GM12878 (cell line): Measurements from ENCODE around the gene RUSC1. TPM values are rescaled to one million over a fixed set of nuclear protein-coding genes. Genes with fewer than 3 reads are reported as not detected.

ENCODE experiments used
- BACH1 ChIP-seq: fragments of 450-650 bp; IDR thresholded peaks from 2 replicates; pipeline ENCODE4 v1.6.1; 2017; ENCODE audit warnings: mild to moderate bottlenecking, borderline replicate concordance
- BRCA1 ChIP-seq: IDR thresholded peaks from 2 replicates; pipeline ENCODE4 v1.6.1; 2011; ENCODE audit warnings: low read depth, low read length, improper control_type of control experiment
- IRF4 ChIP-seq: IDR thresholded peaks from 2 replicates; pipeline ENCODE4 v1.6.1; 2011; ENCODE audit warnings: low read depth, low read length
- NR2C2 ChIP-seq: IDR thresholded peaks from 2 replicates; pipeline ENCODE4 v1.6.1; 2011; ENCODE audit warnings: borderline replicate concordance, low read depth; ENCODE audit not compliant: control insufficient read depth, insufficient read length
- NR2F1 ChIP-seq: fragments of 450-650 bp; conservative IDR thresholded peaks from 2 replicates; pipeline ENCODE4 v1.6.1; 2017; ENCODE audit warnings: mild to moderate bottlenecking
- PML ChIP-seq: IDR thresholded peaks from 2 replicates; pipeline ENCODE4 v1.6.1; 2012; ENCODE audit warnings: low read length, inconsistent platforms
- POU2F2 ChIP-seq: IDR thresholded peaks from 3 replicates; pipeline ENCODE4 v1.6.1; 2011; ENCODE audit warnings: low read depth, mild to moderate bottlenecking, low read length, borderline replicate concordance
- RB1 ChIP-seq: fragments of 450-650 bp; formaldehyde crosslinking; IDR thresholded peaks from 2 replicates; pipeline ENCODE4 v1.6.1; 2017; ENCODE audit warnings: mild to moderate bottlenecking, borderline replicate concordance
- TBL1XR1 ChIP-seq: IDR thresholded peaks from 2 replicates; pipeline ENCODE4 v1.6.1; 2012; ENCODE audit warnings: low read depth, low read length, improper control_type of control experiment
- ZNF384 ChIP-seq: IDR thresholded peaks from 2 replicates; pipeline ENCODE4 v1.6.1; 2012; ENCODE audit warnings: low read depth, mild to moderate bottlenecking, low read length, improper control_type of control experiment, borderline replicate concordance
- polyA plus RNA-seq, 11 experiments: library from polyadenylated mRNA; depleted of rRNA in 4 of 11; unstranded in 6 of 11; stranded (reverse) in 5 of 11; fragments of >200 nt; fragmentation: Nextera tagmentation in 4 of 11; fragmentation: Illumina TruSeq in 1 of 11; extraction: Ambion mirVana in 4 of 11; extraction: Trizol in 1 of 11; gene quantifications; 1 replicate in 1 of 11; 2 replicates in 10 of 11; pipeline versions ENCODE4 v1.2.1 to v1.2.3, GENCODE V29; 2011 to 2016; ENCODE audit warnings: inconsistent platforms in 2 of 11, missing spikeins in 2 of 11, low read depth in 1 of 11
- total RNA-seq, 4 experiments: library from RNA; depleted of rRNA in 3 of 4; stranded (reverse); fragments of >200 nt in 3 of 4; fragmentation: Illumina TruSeq in 1 of 4; extraction: Trizol in 1 of 4; gene quantifications; 2 replicates each; pipeline versions ENCODE4 v1.2.1 to v1.2.3, GENCODE V29; 2013 to 2021
- TF ChIP-seq, protein P1 (sequence below): IDR thresholded peaks from 2 replicates; pipeline ENCODE4 v1.6.1; 2012; ENCODE audit warnings: improper control_type of control experiment, low read depth, low read length; ENCODE audit not compliant: insufficient replicate concordance
- TF ChIP-seq, protein P2 (sequence below), 3 experiments: IDR thresholded peaks in 2 of 3; conservative IDR thresholded peaks in 1 of 3; 2 replicates each; pipeline ENCODE4 v1.5.1; 2011; ENCODE audit warnings: low read depth in 3 of 3, low read length in 3 of 3, mild to moderate bottlenecking in 3 of 3, control low read depth in 2 of 3, moderate library complexity in 2 of 3, inconsistent platforms in 1 of 3, mixed read lengths in 1 of 3; ENCODE audit not compliant: control insufficient read depth in 2 of 3, insufficient read depth in 1 of 3; ENCODE audit errors: extremely low read depth in 1 of 3
- TF ChIP-seq, protein P3 (sequence below): fragments of 450-650 bp; IDR thresholded peaks from 2 replicates; pipeline ENCODE4 v1.6.1; 2017; ENCODE audit warnings: mild to moderate bottlenecking, low read depth, inconsistent platforms; ENCODE audit not compliant: poor library complexity, severe bottlenecking
- TF ChIP-seq, protein P4 (sequence below): IDR thresholded peaks from 2 replicates; pipeline ENCODE4 v1.6.1; 2012; ENCODE audit warnings: low read length, inconsistent platforms
- TF ChIP-seq, protein P5 (sequence below): fragments of 450-650 bp; IDR thresholded peaks from 2 replicates; pipeline ENCODE4 v1.6.1; 2016; ENCODE audit warnings: mild to moderate bottlenecking

RUSC1 gene
- total and polyA plus RNA-seq, 10 of the 15 experiments (the other 5 are each of a cell fraction or from before 2014, with no cell fraction given): 1.1 to 23.7 (median 12.3) TPM

GRCh38 chr1:155322953-155323728, 2.4 kb downstream of the RUSC1 start (continued):
- TF ChIP-seq, protein P1, sequence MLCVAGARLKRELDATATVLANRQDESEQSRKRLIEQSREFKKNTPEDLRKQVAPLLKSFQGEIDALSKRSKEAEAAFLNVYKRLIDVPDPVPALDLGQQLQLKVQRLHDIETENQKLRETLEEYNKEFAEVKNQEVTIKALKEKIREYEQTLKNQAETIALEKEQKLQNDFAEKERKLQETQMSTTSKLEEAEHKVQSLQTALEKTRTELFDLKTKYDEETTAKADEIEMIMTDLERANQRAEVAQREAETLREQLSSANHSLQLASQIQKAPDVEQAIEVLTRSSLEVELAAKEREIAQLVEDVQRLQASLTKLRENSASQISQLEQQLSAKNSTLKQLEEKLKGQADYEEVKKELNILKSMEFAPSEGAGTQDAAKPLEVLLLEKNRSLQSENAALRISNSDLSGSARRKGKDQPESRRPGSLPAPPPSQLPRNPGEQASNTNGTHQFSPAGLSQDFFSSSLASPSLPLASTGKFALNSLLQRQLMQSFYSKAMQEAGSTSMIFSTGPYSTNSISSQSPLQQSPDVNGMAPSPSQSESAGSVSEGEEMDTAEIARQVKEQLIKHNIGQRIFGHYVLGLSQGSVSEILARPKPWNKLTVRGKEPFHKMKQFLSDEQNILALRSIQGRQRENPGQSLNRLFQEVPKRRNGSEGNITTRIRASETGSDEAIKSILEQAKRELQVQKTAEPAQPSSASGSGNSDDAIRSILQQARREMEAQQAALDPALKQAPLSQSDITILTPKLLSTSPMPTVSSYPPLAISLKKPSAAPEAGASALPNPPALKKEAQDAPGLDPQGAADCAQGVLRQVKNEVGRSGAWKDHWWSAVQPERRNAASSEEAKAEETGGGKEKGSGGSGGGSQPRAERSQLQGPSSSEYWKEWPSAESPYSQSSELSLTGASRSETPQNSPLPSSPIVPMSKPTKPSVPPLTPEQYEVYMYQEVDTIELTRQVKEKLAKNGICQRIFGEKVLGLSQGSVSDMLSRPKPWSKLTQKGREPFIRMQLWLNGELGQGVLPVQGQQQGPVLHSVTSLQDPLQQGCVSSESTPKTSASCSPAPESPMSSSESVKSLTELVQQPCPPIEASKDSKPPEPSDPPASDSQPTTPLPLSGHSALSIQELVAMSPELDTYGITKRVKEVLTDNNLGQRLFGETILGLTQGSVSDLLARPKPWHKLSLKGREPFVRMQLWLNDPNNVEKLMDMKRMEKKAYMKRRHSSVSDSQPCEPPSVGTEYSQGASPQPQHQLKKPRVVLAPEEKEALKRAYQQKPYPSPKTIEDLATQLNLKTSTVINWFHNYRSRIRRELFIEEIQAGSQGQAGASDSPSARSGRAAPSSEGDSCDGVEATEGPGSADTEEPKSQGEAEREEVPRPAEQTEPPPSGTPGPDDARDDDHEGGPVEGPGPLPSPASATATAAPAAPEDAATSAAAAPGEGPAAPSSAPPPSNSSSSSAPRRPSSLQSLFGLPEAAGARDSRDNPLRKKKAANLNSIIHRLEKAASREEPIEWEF: no peak
- TF ChIP-seq ZNF384 (no peak), POU2F2 (no peak), RB1 (peak; percentile 83; the same call in 1 of the 2 replicates), BACH1 (0 out of 2 replicates have a peak, but pooled peaks have one; percentile 27), NR2C2 (no peak), PML (no peak), NR2F1 (peak; percentile 79), TBL1XR1 (no peak), IRF4 (no peak), BRCA1 (no peak)
- TF ChIP-seq, protein P2, sequence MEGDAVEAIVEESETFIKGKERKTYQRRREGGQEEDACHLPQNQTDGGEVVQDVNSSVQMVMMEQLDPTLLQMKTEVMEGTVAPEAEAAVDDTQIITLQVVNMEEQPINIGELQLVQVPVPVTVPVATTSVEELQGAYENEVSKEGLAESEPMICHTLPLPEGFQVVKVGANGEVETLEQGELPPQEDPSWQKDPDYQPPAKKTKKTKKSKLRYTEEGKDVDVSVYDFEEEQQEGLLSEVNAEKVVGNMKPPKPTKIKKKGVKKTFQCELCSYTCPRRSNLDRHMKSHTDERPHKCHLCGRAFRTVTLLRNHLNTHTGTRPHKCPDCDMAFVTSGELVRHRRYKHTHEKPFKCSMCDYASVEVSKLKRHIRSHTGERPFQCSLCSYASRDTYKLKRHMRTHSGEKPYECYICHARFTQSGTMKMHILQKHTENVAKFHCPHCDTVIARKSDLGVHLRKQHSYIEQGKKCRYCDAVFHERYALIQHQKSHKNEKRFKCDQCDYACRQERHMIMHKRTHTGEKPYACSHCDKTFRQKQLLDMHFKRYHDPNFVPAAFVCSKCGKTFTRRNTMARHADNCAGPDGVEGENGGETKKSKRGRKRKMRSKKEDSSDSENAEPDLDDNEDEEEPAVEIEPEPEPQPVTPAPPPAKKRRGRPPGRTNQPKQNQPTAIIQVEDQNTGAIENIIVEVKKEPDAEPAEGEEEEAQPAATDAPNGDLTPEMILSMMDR (IDR thresholded peaks at IDR 0.05 in 2 of 3, conservative IDR thresholded peaks at IDR 0.05 in 1 of 3; ENCODE audit: control insufficient read depth in 2 of 3, extremely low read depth in 1 of 3, insufficient read depth in 1 of 3, low read depth in 3 of 3, low read length in 3 of 3): peak; percentile 86 to 92 (median 91)
- TF ChIP-seq, protein P3, sequence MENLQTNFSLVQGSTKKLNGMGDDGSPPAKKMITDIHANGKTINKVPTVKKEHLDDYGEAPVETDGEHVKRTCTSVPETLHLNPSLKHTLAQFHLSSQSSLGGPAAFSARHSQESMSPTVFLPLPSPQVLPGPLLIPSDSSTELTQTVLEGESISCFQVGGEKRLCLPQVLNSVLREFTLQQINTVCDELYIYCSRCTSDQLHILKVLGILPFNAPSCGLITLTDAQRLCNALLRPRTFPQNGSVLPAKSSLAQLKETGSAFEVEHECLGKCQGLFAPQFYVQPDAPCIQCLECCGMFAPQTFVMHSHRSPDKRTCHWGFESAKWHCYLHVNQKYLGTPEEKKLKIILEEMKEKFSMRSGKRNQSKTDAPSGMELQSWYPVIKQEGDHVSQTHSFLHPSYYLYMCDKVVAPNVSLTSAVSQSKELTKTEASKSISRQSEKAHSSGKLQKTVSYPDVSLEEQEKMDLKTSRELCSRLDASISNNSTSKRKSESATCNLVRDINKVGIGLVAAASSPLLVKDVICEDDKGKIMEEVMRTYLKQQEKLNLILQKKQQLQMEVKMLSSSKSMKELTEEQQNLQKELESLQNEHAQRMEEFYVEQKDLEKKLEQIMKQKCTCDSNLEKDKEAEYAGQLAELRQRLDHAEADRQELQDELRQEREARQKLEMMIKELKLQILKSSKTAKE: no peak
- TF ChIP-seq, protein P4, sequence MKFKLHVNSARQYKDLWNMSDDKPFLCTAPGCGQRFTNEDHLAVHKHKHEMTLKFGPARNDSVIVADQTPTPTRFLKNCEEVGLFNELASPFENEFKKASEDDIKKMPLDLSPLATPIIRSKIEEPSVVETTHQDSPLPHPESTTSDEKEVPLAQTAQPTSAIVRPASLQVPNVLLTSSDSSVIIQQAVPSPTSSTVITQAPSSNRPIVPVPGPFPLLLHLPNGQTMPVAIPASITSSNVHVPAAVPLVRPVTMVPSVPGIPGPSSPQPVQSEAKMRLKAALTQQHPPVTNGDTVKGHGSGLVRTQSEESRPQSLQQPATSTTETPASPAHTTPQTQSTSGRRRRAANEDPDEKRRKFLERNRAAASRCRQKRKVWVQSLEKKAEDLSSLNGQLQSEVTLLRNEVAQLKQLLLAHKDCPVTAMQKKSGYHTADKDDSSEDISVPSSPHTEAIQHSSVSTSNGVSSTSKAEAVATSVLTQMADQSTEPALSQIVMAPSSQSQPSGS: no peak
- TF ChIP-seq, protein P5, sequence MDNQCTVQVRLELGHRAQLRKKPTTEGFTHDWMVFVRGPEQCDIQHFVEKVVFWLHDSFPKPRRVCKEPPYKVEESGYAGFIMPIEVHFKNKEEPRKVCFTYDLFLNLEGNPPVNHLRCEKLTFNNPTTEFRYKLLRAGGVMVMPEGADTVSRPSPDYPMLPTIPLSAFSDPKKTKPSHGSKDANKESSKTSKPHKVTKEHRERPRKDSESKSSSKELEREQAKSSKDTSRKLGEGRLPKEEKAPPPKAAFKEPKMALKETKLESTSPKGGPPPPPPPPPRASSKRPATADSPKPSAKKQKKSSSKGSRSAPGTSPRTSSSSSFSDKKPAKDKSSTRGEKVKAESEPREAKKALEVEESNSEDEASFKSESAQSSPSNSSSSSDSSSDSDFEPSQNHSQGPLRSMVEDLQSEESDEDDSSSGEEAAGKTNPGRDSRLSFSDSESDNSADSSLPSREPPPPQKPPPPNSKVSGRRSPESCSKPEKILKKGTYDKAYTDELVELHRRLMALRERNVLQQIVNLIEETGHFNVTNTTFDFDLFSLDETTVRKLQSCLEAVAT: peak; percentile 31; the same call in 1 of the 2 replicates
